ENCODE measurements around the gene CD244.
"Not testable (repeated sequence)": the region's sequence is repeated elsewhere in the genome, so short reads cannot be mapped to it uniquely, and the experiment has no call there.

The CD244 gene

GRCh38 chr1:160877221-160877620, 14.5 kb upstream of the CD244 start:
- no peak overlapping the region for H3K4me3 ChIP-seq
- no peak for TF ChIP-seq Cebpa-rat (IDR thresholded peaks at IDR 0.05)

GRCh38 chr1:160876311-160876710, 13.6 kb upstream of the CD244 start:
- H3K4me2 ChIP-seq: no peak overlapping the region
- no peaks in the 10 kb centered on the region for H3K4me1 ChIP-seq
- H3K27me3 ChIP-seq: no peaks in the 10 kb centered on the region
- H3K4me3 ChIP-seq: no peak overlapping the region
- no peaks in the 10 kb centered on the region for H4K20me1 ChIP-seq
- no peaks in the 10 kb centered on the region for H3K9me3 ChIP-seq
- no peaks in the 10 kb centered on the region for H3K36me3 ChIP-seq
- H3K27ac ChIP-seq: no peak overlapping the region
- no peak overlapping the region for H3K9ac ChIP-seq
- no peak for TF ChIP-seq Cebpa-rat (IDR thresholded peaks at IDR 0.05)

More at GRCh38 chr1:160877221-160877620, 14.5 kb upstream of the CD244 start:
- Histone ChIP-seq H3K9me3 (no peaks in the 10 kb centered on the region), H3K9ac (no peak overlapping the region), H3K27me3 (no peaks in the 10 kb centered on the region), H3K4me1 (no peaks in the 10 kb centered on the region), H3K27ac (no peak overlapping the region), H3K4me2 (no peak overlapping the region), H3K36me3 (no peaks in the 10 kb centered on the region), H4K20me1 (no peaks in the 10 kb centered on the region)

GRCh38 chr1:160875591-160875990, 12.9 kb upstream of the CD244 start:
- H3K27ac ChIP-seq, H3K9me3 ChIP-seq, H3K27me3 ChIP-seq, H3K4me3 ChIP-seq, H4K20me1 ChIP-seq, H3K4me2 ChIP-seq, H3K4me1 ChIP-seq, H3K9ac ChIP-seq, H3K36me3 ChIP-seq: not testable (repeated sequence)

- Histone ChIP-seq H3K4me1 (no peaks in the 10 kb centered on the region), H4K20me1 (no peaks in the 10 kb centered on the region), H3K4me2 (no peak overlapping the region), H3K4me3 (no peak overlapping the region), H3K9me3 (no peaks in the 10 kb centered on the region), H3K9ac (no peak overlapping the region), H3K36me3 (no peaks in the 10 kb centered on the region), H3K27me3 (no peaks in the 10 kb centered on the region), H3K27ac (no peak overlapping the region)
- TF ChIP-seq Cebpa-rat (IDR thresholded peaks at IDR 0.05): no peak
Observed at GRCh38 chr1:160874935-160875334, 12.2 kb upstream of the CD244 start.

- Histone ChIP-seq H3K4me1 (peaks cover 18% of the 10 kb centered on the region), H3K4me2 (no peak overlapping the region), H3K27me3 (no peaks in the 10 kb centered on the region), H4K20me1 (no peaks in the 10 kb centered on the region), H3K27ac (no peak overlapping the region), H3K36me3 (no peaks in the 10 kb centered on the region), H3K9ac (no peak overlapping the region), H3K4me3 (no peak overlapping the region), H3K9me3 (no peaks in the 10 kb centered on the region)
- TF ChIP-seq Cebpa-rat (IDR thresholded peaks at IDR 0.05): no peak
Observed at GRCh38 chr1:160868141-160868540, 5.5 kb upstream of the CD244 start.

GRCh38 chr1:160867651-160868050, 5.0 kb upstream of the CD244 start:
- H3K4me1 ChIP-seq: peaks cover 23% of the 10 kb centered on the region
- not testable (repeated sequence) for H3K27ac ChIP-seq, H3K9ac ChIP-seq, H3K9me3 ChIP-seq, H3K36me3 ChIP-seq, H3K4me3 ChIP-seq, H3K4me2 ChIP-seq, H4K20me1 ChIP-seq, H3K27me3 ChIP-seq

GRCh38 chr1:160866695-160867260, 4.1 kb upstream of the CD244 start:
- peaks cover 31% of the 10 kb centered on the region for H3K4me1 ChIP-seq

GRCh38 chr1:160866001-160866694, 3.5 kb upstream of the CD244 start:
- Histone ChIP-seq H3K27ac (no peak overlapping the region), H3K4me3 (no peak overlapping the region), H3K4me2 (no peak overlapping the region), H3K36me3 (no peaks in the 10 kb centered on the region), H3K9me3 (no peaks in the 10 kb centered on the region), H3K4me1 (peaks cover 38% of the 10 kb centered on the region), H4K20me1 (no peaks in the 10 kb centered on the region), H3K9ac (no peak overlapping the region), H3K27me3 (no peaks in the 10 kb centered on the region)
- TF ChIP-seq Cebpa-rat (IDR thresholded peaks at IDR 0.05): no peak

More at GRCh38 chr1:160866695-160867260, 4.1 kb upstream of the CD244 start:
- TF ChIP-seq Cebpa-rat (IDR thresholded peaks at IDR 0.05): no peak
- Histone ChIP-seq H3K9me3 (no peaks in the 10 kb centered on the region), H3K27me3 (no peaks in the 10 kb centered on the region), H3K36me3 (no peaks in the 10 kb centered on the region), H3K27ac (no peak overlapping the region), H3K4me2 (no peak overlapping the region), H3K9ac (no peak overlapping the region), H4K20me1 (no peaks in the 10 kb centered on the region), H3K4me3 (no peak overlapping the region)

- Histone ChIP-seq H3K4me2 (no peak overlapping the region), H4K20me1 (no peaks in the 10 kb centered on the region), H3K4me3 (no peak overlapping the region), H3K9ac (no peak overlapping the region), H3K9me3 (no peaks in the 10 kb centered on the region), H3K27ac (no peak overlapping the region), H3K4me1 (peaks cover 39% of the 10 kb centered on the region), H3K27me3 (no peaks in the 10 kb centered on the region), H3K36me3 (no peaks in the 10 kb centered on the region)
- TF ChIP-seq Cebpa-rat (IDR thresholded peaks at IDR 0.05): no peak
Observed at GRCh38 chr1:160865337-160865736, 2.6 kb upstream of the CD244 start.

GRCh38 chr1:160864173-160864572, 1.5 kb upstream of the CD244 start:
- Histone ChIP-seq H3K36me3 (no peaks in the 10 kb centered on the region), H3K9ac (peak overlapping the region; percentile 48; the same call in 1 of the 2 replicates), H3K27ac (no peak overlapping the region), H3K27me3 (no peaks in the 10 kb centered on the region), H3K4me2 (peak overlapping the region; percentile 79), H3K9me3 (no peaks in the 10 kb centered on the region), H4K20me1 (no peaks in the 10 kb centered on the region), H3K4me1 (peaks cover 39% of the 10 kb centered on the region), H3K4me3 (no peak overlapping the region)
- TF ChIP-seq Cebpa-rat (IDR thresholded peaks at IDR 0.05): no peak

All from BLaER1 (cell line).